GM19328 (cell line): ENCODE results near the gene CCNK.

Source experiments
- ATAC-seq: cut with Tn5 transposase; IDR thresholded peaks from one replicate; pipeline ENCODE4 v1.9.1; 2021; ENCODE audit warnings: mild to moderate bottlenecking, moderate library complexity; ENCODE audit not compliant: unreplicated experiment

Gene CCNK

GRCh38 chr14:99465288-99465687 lies 15.9 kb upstream of the CCNK start:
- no peak for ATAC-seq

DNA sequence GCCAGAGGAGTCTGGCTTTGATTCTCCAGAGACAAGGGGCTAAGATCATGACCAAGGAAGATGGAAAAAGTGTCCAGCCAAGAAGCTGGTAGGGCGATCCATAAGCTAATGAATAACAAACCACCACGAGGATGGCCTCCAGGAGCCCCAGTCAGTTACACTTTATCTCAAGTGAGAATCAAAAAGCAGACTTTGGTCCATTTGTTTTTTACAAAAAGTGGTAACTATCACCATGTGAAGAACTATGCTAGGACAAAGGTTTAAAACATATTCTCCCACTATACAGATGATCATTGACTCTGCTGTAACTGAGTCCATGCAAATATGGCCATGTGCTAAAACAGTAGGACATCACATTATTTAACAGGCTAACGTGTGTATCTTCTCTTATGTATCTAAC lies 14.5 kb upstream of the CCNK start:
- ATAC-seq = no peak

DNA sequence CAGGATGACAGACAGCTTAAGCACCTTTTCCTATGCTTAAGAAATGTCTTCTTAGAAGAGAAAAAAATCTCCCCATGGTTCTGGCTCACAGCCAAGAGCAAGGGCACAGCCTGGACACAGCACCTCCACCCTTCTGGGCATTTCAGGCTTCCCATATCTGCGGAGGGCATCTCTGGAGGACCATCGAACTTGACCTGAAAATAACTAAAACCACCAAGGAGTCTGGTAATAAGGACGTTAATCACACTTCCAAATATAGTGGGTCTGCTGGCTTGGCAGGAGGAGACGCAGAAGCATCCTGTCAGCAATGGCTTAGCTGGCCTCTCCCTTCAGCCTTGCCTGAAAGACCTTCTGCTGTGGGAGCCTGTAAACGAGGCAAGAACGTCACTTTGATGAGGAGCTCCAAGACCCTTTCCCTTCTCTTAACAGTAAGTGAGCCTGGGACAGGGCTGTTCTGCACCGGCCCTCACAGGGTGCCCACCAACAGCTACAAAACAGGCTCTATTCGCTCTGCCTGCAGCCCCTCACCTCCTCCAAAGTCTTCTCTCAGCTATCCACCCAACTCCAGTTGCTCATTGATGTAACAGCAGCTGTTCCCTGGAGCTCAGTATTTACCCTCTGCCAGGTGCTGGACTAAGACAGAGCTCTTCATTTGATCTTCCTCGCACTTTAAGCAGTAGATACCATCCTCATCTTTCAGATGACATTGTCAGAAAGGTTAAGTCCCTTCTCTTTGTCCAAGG lies 13.7 kb upstream of the CCNK start:
- no peak for ATAC-seq

GRCh38 chr14:99468081-99468480 lies 13.1 kb upstream of the CCNK start:
- ATAC-seq = no peak

- ATAC-seq = no peak
These were observed 12.2 kb upstream of the CCNK start for GRCh38 chr14:99468836-99469592.

DNA sequence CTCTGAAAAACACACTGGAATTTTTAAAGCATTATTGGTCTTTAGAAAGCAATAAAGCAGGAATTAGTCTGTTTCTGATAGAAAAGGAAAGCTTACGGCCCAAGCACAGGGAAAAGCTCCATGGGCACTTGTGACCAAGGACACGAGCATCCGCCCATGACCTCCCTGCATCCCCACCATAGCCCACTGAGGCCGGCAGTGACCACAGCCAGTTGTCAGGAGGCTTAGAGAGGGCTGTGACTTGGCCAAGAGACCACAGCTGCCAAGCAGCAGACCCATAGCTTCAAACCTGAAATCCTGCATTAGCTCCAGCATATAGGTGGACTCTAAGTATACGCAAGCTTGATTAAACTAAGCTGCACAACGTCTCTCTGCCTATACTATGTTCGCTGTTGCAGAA lies 9.5 kb upstream of the CCNK start:
- no peak for ATAC-seq

GRCh38 chr14:99472937-99473336 lies 8.3 kb upstream of the CCNK start:
- ATAC-seq = no peak

DNA sequence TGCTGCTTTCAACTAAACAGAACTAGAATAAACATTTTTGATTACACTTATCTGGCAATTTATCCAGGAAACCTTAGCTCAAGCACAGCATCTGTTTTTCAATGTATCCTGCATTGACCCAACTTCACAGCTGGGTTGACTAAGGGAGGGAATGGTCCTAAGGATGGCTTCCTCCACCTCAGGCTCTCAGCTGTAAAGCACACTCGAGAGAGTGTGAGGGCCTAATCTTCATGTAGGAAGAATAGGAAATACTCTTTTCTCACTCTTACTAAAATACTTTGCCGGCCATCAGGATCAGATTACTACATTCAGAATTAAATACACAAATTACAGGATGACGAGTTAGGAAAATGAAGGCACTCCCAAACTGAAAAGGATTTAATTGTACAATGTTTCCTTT lies 7.8 kb upstream of the CCNK start:
- no peak for ATAC-seq

- ATAC-seq = no peak
These were observed 6.0 kb upstream of the CCNK start for GRCh38 chr14:99475179-99475578.

DNA sequence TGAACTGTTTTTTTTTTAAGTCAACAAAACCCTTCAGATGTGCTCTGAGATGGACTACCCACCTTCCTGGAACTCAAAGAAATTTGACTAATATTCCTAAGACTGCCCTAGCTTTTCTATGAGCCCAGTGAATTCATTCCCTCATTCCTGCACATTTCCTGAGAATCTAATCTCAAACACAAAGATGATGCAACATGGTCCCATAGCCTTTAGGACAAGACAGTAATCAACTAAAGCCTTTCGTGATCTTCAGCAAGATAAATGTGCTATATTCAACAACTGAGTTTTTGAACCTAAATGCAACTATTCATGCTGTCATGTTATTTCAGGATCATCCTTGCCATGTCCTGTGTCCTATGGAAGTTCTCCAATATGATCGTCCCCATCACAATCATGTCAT lies 5.5 kb upstream of the CCNK start:
- no peak for ATAC-seq

DNA sequence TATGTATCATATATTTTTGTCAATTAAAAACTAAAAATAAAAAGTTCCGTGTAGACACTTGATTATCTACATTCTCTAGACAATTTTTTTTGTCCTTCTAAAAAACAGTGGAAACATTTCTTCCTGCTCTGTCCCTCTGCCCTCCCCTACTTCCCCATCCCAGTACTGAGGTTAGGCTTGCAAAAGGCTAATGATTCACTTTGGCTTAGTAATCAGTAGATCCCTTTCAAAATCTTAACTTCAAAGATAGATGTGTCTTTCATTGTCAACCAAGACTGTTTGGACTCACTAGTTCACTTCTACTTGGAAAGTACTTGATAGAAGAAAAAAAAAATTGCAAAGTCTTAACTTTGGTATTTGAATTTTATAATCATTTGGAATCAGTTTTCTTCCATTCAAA lies 4.3 kb upstream of the CCNK start:
- no peak for ATAC-seq

DNA sequence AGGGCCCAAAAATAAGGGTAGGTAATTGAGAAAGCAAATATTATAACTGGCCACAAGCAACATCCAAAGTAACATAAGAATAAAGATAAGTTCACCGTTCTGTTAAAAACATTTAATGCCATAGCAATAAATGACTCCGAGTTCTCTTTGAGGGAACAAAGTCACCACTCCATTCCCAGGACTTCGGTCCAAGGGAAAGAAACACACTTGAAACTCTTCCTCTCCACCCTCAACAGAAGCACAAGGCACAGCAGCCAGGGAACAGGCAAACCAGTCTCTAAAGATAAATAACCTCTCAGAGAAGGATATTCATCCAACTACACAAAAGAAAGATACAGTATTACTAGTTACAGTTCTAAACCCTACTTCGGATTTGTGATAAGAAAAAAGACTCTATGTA lies 3.1 kb upstream of the CCNK start:
- ATAC-seq = no peak

DNA sequence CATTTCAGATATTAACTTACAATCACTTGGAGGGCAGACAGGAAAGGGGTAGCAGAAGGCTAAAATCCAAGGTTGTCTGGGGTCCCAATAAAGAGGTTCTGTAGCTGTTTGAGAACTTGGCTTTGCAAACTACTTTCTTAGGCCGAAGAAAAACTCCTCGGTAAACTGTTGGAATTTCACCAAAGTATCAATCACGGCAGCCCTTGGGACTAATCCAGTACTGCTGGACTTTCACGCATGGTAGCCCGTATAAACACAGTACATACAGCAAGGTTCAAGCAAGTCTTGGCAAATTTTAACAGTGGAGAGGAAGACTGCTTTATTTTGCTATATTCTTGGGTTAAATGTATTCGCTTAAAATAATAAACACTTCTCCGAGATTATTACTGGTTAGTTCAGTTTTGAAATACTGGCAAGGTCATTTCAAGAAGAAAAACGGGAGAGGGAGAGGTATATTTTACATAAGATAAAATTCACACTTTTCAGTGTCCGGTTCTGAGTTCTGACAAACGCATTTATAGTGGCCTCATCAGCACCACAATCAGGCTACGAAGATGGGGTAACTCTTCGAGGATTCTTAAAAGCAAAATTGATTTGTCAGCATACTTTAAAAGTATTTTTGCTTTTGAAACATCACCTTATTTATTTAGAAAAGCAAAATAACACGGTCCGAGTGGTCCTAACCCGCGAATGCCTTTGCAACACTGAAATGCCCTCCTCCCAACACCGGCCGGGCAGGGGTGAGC lies 1.9 kb upstream of the CCNK start:
- no peak for ATAC-seq

- ATAC-seq = peak; percentile 3
These were observed 1.0 kb upstream of the CCNK start, which contains the start of gene SETD3 for GRCh38 chr14:99479906-99480869. Gene SETD3, minus strand, starts transcription at chr14:99480859. Its CDS starts 15,054 bp downstream, at chr14:99465805.

DNA sequence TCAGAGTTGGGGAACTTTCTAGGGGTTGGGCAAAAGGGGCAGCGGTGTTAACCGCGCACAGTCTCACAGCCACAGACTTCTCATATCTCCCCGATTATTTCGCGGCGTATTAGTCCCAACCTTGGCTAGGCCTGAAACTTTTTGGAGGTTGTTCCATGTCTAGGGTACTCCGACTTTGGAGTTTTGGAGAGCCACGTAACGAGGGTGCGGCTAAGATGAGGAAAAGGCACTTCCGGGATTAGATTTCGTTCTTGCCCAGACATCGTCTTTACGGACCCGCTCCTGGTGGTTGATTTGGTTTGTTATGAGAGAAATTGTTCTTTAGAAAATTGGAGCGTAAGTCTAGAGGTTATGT lies 513 bp downstream of the CCNK start:
- no peak for ATAC-seq

GRCh38 chr14:99484106-99484505 lies 2.9 kb downstream of the CCNK start:
- ATAC-seq = no peak

GRCh38 chr14:99497341-99497740 lies 16.1 kb downstream of the CCNK start:
- ATAC-seq = no peak

DNA sequence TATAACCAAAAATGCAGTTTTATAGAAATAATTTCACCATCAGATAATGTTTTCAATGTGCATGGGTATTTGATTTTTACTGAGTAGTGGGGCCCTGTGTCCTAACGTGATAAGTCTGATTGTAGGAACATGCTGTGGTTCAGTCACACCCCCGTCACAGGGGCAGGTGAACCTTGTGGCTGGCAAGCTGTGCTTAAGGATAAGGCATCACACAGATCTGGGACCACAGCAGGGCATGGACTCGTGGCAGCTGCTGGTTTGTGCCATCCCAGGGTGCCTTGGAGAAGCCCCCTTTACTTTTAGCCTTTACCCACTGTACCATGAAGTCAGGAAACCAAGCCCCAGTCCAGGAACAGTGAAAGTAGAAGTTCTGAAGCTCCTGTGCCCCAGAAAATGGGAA lies 16.7 kb downstream of the CCNK start:
- ATAC-seq = no peak

DNA sequence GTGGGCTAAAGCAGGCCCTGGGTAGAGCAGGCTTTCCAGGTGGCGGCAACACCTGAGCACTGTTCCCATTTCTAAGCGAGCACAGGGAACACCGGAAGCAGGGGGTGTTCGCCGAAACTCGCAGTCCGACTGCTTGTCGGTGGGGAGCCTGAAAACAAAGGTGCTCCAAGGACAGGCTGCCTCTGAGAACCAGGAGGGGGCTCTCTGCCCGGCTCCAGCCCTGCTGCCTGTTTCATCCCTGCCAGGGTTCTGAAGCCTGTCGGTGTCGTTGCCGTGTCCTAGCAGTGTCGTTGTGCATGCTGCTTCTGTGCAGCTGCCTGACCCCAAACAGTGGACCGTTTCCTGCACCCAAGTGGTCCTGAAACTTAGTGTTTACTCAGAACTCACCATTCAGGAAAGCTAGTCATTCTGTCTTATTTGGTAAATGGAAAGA lies 21.8 kb downstream of the CCNK start:
- ATAC-seq = no peak

- no peak for ATAC-seq
These were observed 22.7 kb downstream of the CCNK start for GRCh38 chr14:99503848-99504453.
